Measurements from ENCODE around the gene TEX12.

DNA sequence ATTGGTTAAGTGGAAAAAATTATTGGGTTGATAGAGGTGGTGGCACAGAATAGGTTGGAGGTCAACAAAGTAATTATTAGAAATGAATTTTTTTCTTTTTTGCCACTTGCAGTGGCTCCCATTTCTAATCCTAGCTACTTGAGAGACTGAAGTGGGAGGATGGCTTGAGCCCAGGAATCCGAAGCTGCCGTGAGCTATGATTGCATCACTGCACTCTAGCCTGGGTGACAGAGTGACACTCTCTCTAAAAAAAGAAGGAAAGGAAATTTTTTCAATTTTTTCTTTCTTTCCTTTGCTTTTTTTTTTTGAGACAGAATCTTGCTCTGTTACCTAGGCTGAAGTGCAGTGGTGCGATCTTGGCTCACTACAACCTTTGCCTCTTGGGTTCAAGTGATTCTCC is 6.0 kb downstream of the TEX12 start:
- no peak for TF ChIP-seq CTCF (IDR thresholded peaks at IDR 0.05)
- TF ChIP-seq POLR2A (IDR thresholded peaks at IDR 0.05) = no peak
- no peak for TF ChIP-seq POLR2AphosphoS5 (IDR thresholded peaks at IDR 0.05)
- no peak for TF ChIP-seq EP300 (IDR thresholded peaks at IDR 0.05)

Measured in upper lobe of left lung (tissue), 4 donors.